HG03139 (cell line): Measurements from ENCODE around the gene DSN1.
"Not testable (repeated sequence)": the region's sequence is repeated elsewhere in the genome, so short reads cannot be mapped to it uniquely, and the experiment has no call there.

ENCODE experiments used
- ATAC-seq: cut with Tn5 transposase; IDR thresholded peaks from one replicate; pipeline ENCODE4 v1.9.1; 2021; ENCODE audit not compliant: unreplicated experiment

Gene DSN1, protein sequence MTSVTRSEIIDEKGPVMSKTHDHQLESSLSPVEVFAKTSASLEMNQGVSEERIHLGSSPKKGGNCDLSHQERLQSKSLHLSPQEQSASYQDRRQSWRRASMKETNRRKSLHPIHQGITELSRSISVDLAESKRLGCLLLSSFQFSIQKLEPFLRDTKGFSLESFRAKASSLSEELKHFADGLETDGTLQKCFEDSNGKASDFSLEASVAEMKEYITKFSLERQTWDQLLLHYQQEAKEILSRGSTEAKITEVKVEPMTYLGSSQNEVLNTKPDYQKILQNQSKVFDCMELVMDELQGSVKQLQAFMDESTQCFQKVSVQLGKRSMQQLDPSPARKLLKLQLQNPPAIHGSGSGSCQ

DNA sequence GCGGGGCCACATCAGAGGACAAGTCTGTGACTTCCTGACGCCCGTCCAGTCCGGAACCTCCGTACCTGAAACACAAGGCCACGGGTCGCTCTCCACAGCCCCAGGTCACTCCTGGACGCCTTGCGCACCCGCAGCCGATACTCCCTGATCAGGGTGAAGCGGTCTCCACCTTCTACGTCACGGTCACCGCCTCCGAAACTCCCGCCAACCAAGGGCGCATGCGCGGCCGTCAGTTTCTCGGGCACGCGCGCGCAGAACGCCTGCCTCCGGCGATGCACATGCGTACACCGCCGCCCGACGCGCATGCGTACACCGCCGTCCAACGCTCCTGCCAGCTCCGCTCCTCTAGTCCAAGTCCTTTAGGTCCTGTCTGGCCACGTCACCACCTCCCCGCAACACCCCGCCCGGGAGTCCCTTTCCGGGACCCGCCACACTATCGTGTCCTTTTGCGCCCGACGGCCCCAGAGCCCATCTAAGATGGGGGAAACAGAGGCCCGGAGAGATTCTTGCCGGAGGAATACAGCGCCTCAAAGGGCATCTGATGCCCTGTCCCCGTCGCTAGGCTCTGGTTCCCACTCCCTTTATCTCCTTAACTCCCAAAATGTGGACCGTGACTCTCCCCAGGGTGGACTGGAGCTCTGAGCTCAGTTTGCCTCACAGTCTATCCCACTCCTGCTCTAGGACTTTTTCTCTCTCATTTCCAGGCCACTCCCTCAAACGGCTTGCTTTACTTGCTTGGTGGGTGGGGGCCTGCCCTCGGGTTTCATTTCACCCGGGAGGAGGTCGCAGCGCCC lies at the start of gene DSN1:
DSN1 (minus strand) TSS at position 167 of the 794 bp plus-strand sequence. CDS start 2,305 bp downstream, outside the sequence.
- peak; percentile 81 for ATAC-seq

DNA sequence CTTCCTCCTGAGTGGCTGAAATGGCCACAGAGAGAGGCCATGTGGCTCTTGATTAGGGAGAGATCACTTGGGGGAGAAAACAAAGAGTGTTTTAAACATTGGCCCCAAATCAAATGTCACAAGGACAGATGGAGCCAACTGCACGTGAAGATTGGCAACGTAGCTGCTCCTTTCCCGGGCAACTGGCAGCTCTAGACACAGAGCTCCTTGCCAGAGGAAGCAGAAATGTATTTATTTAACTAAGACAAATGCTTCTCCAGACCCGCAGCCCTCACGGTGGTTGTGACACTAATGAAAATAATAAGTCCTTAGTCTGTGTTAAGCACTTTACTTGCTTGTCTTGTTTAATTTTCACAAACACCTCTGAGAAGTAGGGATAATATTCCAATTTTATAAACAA lies 49.6 kb upstream of the DSN1 start:
- ATAC-seq: no peak

DNA sequence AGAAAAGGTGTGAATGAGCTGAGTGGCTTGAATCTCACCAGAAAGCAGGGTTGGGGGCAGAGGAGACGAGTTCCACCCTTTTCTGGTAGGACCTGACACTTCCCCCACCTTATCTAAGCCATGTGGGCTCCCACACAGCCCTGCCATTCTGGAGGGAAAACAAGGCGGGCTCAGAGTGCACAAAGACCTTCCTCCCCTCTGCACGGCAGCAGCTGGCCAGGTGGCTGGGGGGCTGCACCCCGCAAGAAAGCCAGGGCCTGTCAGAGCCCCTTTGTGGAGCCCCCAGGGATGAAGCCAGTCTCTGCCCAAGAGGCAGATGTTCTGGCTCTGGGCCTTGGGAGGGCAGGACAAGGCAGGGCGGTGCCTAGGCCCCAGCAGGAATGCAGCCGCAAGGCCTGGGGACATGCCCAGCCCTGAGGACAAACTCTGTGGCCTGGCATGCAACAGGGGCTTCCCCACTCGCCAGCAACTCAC lies 48.4 kb upstream of the DSN1 start:
- ATAC-seq: no peak

DNA sequence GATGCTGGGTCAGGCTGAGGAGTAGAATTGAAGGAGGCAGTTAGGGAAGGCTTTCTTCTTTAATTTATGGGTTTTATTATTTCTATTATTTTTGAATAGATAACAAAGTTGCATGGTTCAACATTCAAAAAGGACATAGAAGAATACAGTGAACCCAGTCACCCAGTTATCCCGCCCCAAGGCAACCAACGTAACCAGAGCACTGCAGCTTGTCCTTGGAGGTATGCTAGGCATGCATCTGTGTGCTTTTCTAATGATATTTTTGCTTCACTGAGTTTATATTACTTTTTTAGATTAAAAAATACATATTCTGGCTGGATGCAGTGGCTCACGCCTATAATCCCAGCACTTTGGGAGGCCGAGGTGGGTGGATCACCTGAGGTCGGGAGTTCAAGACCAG lies 47.4 kb upstream of the DSN1 start:
- no peak for ATAC-seq

DNA sequence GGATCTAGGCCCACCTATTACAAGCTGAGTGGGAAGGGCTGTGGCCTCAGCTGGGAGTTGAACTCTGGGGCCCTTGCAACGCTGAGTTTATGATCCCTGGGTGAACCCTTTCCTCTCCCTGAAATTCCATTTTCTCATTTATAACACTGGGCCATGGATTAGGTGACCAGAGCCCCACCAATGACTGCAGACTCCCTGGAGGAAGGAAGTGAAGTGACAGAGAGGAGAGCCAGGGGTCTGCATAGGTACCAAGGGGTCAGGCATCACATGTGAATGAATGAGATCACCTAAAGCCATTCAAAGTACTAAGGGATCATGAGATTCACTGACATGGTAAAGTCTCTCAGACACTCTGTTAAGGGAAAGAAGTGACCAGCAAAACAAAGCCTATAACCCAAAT lies 46.5 kb upstream of the DSN1 start:
- no peak for ATAC-seq

DNA sequence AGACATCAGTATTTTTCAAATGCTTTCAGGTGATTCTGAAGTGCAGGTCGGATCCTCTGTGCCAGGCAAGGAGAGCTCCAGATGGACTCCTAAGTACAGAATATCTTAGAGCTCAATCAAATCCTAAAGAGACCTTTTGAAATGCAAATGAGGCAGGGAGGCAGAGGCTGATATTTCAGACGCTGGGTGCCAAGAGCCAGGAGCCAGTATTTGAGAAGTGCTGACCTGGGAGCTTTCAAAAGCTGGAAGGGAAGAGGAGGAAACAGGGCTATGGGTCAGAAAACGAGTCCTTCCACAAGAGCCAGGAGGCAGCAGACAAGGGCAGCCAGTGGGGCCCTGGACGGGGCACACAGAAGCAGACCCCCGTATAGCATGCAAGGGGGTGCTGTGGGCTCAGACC lies 46.1 kb upstream of the DSN1 start:
- ATAC-seq: no peak

DNA sequence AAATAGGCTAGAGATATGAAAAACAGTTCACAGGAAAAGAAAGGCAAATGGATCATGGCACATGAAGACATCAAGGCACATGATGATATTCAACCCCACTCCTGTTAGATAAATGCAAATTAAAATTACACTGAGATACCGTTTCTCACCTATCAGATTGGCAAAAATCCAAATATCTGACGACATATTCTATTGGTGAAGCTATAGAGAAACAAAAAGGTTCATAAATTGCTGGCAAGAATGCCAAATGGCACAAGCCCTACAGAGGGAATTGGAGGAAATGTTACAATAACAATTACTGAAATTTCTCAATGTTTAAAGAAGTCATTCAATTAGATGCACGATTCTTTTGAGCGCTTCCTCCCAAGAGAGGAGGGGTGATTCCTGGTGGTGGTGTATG lies 45.3 kb upstream of the DSN1 start:
- no peak for ATAC-seq

DNA sequence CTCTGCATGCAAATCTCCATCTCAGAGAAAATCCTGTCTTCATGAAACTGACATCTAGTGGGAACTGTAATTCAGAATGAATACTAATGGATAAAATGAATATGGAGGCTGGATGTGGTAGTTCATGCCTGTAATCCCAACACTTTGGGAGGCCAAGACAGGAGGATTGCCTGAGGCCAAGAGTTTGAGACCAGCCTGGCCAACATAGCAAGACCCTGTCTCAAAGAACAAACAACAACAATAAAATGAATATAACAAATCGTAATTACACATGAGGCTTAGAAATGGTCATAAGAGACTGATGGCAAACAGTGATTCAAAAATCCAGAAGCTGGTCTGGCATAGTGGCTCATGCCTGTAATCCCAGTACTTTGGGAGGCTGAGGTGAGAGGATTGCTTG lies 44.6 kb upstream of the DSN1 start:
- no peak for ATAC-seq

DNA sequence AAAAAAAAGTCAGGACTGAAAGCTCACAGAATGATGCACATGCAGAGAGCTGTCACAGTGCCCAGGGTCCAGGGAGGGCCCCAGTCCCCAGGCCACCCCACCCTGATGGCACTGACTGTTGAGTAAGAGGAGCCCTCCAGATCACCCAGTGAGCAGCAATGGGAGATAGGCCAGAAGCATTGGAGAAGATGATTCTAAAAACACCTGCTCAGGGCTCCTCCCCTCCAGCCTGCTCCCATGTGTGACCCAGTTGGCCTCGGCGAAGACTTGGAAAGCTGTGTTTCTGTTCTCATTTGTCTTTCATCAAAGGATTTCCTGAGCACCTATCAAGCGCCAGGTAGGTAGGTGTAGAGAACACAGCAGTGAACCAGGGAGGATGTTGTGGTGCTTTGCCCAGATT lies 43.9 kb upstream of the DSN1 start:
- no peak for ATAC-seq

DNA sequence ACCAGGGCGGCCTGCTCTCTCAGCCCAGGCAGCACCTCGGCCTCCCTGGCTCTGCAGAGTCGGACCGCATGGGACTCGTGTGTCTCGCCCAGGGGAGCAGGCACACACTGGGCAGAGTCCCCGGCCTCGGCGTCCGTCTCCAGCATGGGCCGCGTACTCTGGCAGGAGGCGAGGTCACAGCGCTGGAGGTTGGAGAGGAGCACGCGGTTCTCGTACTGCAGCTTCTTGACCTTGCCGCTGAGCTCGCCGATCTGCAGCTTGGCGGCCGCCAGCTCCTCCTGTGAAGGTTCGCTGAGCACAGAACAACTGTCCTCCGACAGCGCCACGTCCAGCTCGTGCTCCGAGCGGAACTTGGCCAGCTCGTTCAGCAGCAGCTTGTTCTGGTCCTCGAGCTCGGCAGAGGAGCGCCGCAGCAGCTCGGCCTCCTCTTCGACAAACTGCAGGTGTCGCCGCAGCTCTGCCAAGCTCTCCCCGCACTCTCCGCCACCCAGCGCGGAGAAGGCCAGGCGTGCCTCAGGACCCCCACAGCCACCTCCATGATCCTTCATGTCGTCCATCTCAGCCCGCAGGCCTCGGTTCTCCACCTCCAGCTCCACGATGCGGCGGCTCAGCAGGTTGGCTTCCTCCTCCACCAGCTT lies 42.0 kb upstream of the DSN1 start:
- ATAC-seq: no peak

DNA sequence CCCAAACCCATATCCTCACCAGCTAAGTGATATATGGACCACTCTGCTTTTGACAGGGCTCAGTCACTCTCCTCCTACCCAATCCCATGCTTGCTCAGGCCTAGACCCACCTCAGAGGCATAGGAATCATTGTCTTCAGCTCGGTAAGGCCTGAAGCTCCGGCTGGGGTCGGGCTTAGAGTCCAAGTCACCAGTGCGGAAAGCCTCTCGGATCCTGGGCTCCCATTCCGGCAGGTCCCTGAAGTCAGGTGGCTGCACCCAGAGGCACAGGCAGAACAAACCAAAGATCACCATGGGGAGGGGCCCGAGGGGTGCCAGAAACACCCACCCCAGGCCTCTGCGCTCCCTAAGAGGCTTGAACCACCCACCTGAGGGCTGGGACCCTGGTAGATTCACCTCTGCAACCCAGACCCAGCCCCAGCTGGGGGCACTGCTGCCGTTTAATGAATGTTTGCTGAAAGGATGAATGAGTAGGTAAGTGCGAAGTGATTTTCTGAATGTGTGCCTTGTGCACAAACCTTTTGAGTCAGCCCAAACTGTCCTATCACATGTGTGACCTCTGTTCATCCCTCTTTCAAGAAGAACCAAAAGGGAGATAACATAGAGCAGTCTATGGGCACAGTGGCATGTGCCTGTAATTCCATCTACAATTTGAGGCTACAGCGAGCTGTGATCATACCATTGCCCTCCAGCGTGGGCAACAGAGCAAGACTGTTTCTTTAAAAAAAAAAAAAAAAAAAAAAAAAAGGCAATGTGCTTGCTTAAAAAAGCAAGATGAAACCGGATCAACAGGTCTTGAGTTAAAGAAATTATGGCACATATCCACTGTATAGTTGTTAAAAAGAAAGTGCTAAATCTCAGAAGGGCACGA lies 39.3 kb upstream of the DSN1 start:
- no peak for ATAC-seq

DNA sequence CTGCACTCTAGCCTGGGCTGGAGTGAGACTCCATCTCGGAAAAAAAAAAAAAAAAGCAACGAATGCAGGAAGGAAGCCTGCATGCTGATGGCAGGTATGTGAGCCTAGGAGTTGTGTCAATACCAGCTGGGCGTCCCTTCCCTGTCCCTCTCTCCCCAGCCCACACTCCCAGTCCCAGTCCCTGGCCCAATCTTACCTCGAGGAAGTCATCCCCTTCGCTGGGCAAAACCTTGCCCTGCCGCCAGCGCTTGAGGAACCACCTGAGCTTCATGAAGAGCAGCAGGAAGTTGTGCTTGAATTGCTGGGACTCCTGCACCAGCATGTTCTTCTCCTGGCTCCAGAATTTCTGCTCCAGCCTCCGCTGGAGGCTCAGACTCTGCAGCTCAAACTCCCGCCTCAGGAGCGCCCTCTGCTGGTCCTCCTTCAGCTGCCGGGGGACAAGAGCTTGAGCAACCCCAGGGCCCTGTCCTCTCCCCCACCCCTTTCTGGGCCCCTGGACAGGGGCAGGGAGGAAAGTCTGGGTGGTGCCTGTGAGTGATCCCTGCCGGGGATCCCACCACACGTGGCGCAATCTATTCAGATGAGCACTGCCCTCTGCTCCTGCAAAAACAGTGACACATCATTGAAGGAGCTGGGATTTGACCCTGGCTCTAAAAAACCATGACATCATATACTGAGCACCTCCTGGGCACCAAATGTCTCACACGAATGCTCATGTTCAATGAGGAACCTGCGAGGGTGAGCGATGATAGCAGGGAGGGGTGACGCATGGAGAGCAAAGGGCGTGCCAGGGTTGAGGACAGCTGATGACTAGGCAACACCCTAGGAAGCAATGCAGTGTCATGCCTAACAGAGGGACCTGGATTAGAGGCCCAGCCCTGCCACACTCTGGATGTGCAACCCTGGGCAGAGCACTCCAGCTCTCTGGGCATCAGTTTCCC lies 35.0 kb upstream of the DSN1 start:
- ATAC-seq: no peak

DNA sequence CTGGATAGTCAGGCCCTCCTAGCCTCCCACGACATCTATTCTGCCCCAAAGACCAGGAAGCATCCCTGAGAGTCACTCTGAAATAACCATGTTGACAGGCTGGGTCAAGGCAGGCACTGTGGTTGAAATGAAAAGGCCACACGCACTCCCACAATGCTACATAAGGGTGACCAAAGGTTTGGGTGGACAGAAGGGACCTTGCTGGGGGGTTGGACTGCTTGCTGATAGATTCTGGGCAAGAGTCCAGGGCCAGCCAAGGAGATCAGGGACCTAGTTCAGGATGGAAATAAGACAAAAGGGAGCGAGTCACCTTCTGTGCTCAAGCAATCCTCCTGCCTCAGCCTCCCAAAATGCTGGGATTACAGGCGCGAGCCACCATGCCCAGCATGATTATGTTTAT lies 32.5 kb upstream of the DSN1 start:
- ATAC-seq: no peak

DNA sequence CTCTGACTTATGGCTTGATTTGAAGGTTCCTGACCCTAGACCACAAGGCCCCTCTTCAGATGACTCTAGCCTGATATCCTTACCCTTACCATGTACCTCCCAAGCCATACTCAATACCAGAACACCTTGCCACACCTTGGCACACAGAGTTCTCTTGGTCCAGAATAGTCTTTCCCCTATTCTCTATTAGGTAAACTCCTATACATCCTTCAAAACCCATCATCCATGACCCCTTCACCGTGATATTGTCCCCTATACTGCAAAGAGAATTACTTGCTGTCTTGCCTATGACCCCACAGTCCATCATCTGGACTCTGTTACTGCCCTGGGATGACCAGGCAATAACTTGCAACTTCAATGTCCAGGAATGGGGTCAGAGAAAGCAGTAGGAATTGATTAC lies 31.8 kb upstream of the DSN1 start:
- ATAC-seq: no peak

DNA sequence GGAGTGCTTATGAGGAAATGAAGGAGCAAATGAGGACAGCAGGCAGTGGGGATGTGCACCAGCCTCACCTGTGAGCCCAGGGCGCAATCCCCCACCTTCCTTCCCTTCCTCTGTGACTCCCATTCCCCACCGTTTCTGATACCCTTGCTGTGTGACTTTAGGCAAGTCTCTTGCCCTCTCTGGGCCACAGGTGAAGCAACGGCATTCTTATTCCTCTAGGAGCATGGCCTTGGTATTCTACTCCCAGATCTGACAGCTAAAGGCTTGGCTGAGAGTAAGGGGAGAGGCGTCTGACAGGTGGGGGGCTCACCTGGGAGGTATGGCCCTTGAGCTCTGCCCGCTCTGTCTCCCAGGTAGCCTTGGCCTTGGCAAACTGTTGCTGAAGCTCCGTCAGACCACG lies 30.9 kb upstream of the DSN1 start:
- no peak for ATAC-seq

DNA sequence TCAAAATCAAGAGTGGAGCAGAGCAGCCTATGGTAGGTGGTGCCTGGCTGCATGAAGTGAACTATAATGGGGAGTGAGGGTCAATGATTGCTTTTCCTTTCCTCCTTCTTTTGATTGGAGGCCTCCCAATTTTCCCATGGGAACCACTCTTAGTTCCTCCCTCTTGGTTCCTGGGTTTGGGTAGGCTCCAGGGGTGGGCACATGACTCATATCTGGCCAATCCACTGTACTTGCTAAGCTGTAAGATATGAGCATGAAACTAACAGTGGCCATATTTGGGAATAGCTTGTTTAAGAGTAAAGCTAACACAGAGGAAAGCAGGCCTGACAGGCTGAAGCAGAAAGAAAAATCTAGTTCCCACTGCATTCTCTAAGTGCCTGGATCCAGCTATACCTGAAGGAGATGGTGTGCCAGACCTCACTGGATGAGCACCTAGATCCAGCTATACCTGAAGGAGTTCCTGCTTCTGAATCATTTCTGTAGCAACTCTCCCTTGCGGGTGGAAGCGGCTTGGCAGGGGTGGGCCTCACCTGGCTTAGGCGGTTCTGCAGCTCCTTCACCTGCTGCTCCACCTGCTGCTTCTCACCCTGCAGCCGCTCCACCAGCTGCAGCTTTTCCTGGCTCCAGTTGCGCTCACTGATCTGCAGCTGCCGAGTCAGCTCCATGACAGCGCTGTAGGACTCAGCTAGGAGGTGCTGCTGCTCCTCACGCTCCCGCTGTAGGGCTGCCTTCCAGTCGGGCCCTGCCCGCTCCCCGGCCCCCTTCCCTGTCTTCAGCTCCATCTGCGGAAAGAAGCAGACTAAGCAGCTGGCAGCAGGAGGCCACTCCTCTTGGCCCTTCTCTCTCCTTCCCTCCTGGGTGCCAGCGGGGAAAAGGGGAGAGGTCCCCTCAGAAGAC lies 29.0 kb upstream of the DSN1 start:
- no peak for ATAC-seq

DNA sequence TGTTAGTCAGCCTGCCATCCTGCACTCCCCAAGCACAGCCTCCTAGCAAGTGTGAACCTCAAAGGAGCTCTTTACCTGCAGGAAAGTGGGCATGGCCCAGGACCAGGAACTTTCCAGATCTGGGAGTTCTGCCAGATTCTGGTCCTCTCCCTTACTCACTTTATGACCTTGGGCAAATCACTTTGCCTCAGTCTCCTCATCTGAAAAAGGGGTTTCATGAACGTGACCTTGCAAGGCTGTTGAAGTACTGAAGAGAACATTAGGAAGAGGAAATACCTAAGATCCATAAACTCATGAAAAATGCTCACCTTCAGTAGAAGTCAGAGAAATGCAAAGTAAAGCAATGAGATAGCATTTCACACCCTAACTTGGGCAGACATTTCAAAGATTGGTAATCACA lies 26.8 kb upstream of the DSN1 start:
- ATAC-seq: no peak

DNA sequence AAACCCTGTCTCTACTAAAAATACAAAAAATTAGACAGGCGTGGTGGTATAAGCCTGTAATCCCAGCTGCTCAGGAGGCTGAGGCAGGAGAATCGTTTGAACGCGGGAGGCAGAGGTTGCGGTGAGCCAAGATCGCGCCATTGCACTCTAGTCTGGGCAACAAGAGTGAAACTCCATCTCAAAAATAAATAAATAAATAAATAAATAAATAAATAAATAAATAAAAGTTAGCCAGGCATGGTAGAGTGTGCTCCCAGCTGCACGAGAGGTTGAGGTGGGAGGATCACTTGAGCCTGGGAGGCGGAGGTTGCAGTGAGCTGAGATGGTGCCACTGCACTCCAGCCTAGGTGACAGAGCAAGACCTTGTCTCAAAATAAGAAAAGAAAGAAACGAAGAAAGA lies 25.8 kb upstream of the DSN1 start:
- ATAC-seq: not testable (repeated sequence)

DNA sequence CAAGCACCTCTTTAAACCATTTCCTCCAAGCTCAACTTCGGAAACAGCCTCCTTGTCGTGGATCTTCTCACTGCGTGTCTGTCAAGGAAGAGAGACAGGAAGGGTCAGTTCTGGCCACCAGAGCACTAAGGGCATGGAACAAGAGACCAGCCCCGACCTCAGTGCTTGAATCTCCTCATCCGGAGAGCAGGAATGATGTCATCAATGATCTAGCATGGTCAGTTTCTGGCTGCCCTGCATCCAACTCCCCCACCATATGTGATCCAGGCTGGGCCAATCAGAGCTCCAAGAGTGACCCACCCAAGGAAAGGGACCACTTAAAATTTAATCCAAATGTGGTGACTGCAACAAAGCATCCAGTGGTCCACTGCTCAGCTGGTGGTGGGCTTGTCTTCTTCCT lies 23.3 kb upstream of the DSN1 start:
- ATAC-seq: no peak
